ENCODE results near the gene PYCR2. TPM values are rescaled to one million over a fixed set of nuclear protein-coding genes. Genes with fewer than 3 reads are reported as not detected.

PYCR2 gene
- total RNA-seq, 4 donors from 2014 or later: 38.8 to 55.0 (median 41.0) TPM

- no peak overlapping the region for H3K27ac ChIP-seq
- 63 to 81% methylated on average over 5 of the region's 5 CpGs for WGBS, 2 donors
- H3K27me3 ChIP-seq: no peaks in the 10 kb centered on the region
- H3K4me3 ChIP-seq (replicated peaks in 1 of 3): no peak overlapping the region
- no peaks in the 10 kb centered on the region for H3K4me1 ChIP-seq
- no peaks in the 10 kb centered on the region for H3K36me3 ChIP-seq
- intact Hi-C loops (cut with DNase I): no loop called here
- TF ChIP-seq, protein P1, sequence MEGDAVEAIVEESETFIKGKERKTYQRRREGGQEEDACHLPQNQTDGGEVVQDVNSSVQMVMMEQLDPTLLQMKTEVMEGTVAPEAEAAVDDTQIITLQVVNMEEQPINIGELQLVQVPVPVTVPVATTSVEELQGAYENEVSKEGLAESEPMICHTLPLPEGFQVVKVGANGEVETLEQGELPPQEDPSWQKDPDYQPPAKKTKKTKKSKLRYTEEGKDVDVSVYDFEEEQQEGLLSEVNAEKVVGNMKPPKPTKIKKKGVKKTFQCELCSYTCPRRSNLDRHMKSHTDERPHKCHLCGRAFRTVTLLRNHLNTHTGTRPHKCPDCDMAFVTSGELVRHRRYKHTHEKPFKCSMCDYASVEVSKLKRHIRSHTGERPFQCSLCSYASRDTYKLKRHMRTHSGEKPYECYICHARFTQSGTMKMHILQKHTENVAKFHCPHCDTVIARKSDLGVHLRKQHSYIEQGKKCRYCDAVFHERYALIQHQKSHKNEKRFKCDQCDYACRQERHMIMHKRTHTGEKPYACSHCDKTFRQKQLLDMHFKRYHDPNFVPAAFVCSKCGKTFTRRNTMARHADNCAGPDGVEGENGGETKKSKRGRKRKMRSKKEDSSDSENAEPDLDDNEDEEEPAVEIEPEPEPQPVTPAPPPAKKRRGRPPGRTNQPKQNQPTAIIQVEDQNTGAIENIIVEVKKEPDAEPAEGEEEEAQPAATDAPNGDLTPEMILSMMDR (IDR thresholded peaks at IDR 0.05): no peak
- TF ChIP-seq POLR2A (IDR thresholded peaks at IDR 0.05): no peak
- no peak for DNase-seq
- no peaks in the 10 kb centered on the region for H3K9me3 ChIP-seq
These were observed 41.2 kb upstream of the PYCR2 start for GRCh38 chr1:225965231-225965630.

DNA sequence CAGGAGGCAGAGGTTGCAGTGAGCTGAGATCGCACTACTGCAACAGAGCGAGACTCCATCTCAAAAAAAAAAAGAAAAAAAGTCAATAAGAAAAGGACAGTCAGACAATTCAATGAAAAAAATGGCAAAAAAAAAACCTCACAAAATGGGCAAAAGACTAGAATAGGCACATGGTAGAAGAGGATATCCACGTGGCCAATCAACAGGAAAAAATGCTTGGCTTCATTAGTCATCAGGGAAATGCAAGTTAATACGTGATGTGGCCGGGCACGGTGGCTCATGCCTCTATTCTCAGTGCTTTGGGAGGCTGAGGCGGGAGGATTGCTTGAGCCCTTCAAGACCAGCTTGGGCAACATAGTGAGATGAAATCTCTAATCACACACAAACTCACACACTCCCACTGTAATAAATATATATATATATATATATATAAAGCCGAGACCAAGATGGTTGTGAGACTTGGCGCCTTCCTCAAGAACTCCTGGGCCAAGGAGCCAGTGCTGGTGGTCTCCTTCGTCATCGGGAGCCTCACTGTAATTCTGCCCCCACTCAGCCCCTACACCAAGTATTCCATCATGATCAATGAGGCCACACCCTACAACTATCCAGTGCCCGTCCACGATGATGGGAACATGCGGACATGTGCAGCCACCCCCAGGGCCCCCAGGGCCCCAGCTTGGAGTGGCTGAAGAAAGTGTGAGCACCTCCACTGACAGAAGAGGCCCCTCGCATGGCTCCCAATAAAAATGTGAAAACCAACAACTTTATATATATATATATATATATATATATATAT lies 39.9 kb upstream of the PYCR2 start:
- no peaks in the 10 kb centered on the region for H3K27me3 ChIP-seq
- H3K4me3 ChIP-seq (replicated peaks in 1 of 3): no peak overlapping the region
- H3K4me1 ChIP-seq: no peaks in the 10 kb centered on the region
- no peaks in the 10 kb centered on the region for H3K36me3 ChIP-seq
- DNase-seq: no peak
- H3K27ac ChIP-seq: no peak overlapping the region
- H3K9me3 ChIP-seq: no peaks in the 10 kb centered on the region
- TF ChIP-seq, protein P1 (IDR thresholded peaks at IDR 0.05): no peak
- no peak for TF ChIP-seq POLR2A (IDR thresholded peaks at IDR 0.05)
- WGBS, 2 donors: 92 to 94% methylated on average over 12 to 15 of the region's 15 CpGs
- intact Hi-C loops (cut with DNase I): no loop called here

GRCh38 chr1:225962440-225962975 lies 38.5 kb upstream of the PYCR2 start:
- no peak overlapping the region for H3K4me3 ChIP-seq (replicated peaks in 1 of 3)
- no peaks in the 10 kb centered on the region for H3K4me1 ChIP-seq
- peak; percentile 41 to 47 for DNase-seq
- TF ChIP-seq, protein P1 (IDR thresholded peaks at IDR 0.05): peak in 5 of 6 experiments; percentile 29 to 57 (median 32)
- TF ChIP-seq POLR2A (IDR thresholded peaks at IDR 0.05): no peak
- intact Hi-C loops (cut with DNase I): no loop called here
- WGBS, 2 donors: 28 to 44% methylated on average over 12 to 21 of the region's 21 CpGs
- H3K9me3 ChIP-seq: no peaks in the 10 kb centered on the region
- no peaks in the 10 kb centered on the region for H3K27me3 ChIP-seq
- H3K36me3 ChIP-seq: no peaks in the 10 kb centered on the region
- no peak overlapping the region for H3K27ac ChIP-seq

GRCh38 chr1:225961659-225962439 lies 37.8 kb upstream of the PYCR2 start:
- no peaks in the 10 kb centered on the region for H3K4me1 ChIP-seq
- no peak overlapping the region for H3K27ac ChIP-seq
- H3K27me3 ChIP-seq: no peaks in the 10 kb centered on the region
- no peak overlapping the region for H3K4me3 ChIP-seq (replicated peaks in 1 of 3)
- WGBS, 2 donors: 65 to 73% methylated on average over 20 of the region's 20 CpGs
- H3K9me3 ChIP-seq: no peaks in the 10 kb centered on the region
- H3K36me3 ChIP-seq: no peaks in the 10 kb centered on the region
- intact Hi-C loops (cut with DNase I): no loop called here
- TF ChIP-seq, protein P1 (IDR thresholded peaks at IDR 0.05): no peak
- no peak for TF ChIP-seq POLR2A (IDR thresholded peaks at IDR 0.05)
- no peak for DNase-seq
